ENCODE measurements around the gene POLL. TPM values are rescaled to one million over a fixed set of nuclear protein-coding genes. Genes with fewer than 3 reads are reported as not detected.

POLL gene
- polyA plus RNA-seq, 1 experiment, result 31.3 TPM

DNA sequence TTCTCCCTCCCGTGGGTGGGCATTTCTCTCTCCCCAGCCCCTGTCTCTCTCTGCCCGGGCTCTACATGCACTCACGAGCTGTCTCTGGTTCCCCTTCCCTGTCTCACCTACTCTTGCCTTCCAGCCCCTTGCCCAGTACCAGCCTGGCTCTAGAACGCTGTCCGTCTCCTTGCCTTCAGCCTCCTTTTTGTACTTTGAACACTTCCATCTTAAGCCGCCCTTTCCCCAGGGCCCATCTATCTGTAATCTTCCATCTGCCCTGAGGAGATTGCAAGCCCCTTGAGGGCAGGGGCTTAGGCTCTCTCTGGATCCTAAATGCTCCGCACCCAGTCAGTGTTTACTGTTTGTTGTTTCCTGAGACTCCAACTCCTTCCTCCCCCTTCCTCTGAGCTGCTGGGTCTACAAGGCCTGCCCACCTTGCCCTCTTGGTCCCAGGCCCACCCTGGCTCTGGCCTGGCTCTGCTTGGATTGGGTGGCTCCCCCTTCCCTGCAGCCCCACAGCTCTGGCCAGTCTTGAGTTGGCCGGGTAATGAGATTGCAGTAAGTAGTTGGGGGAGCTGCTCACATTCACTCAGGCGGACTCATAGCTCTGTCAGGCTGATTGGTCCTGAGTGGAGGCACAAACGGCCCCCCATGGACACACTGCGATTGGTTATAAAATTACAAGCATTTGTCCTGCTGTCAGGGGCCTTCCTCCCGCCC lies 28.3 kb downstream of the POLL start:
- DNase-seq (ENCODE audit: low read depth), result no peak
- H3K36me3 ChIP-seq (ENCODE audit: control insufficient read depth, insufficient read depth, low read length), result no peaks in the 10 kb centered on the region; the same call in 1 of the 2 replicates
- TF ChIP-seq CTCF (IDR thresholded peaks at IDR 0.05; ENCODE audit: insufficient read depth, low read depth, low read length), result no peak
- POLR2A ChIA-PET, result interaction anchor here (0.5 kb wide), 1 partner anchor 448 kb away, joined by 4 read pairs; no protein-coding TSS in a partner anchor
- peaks cover 2% of the 10 kb centered on the region; the same call in 1 of the 2 replicates for H3K27me3 ChIP-seq (ENCODE audit: control insufficient read depth, insufficient read depth, low read length)
- CTCF ChIA-PET, result interaction anchor here (3.3 kb wide), 1 partner anchor 11 kb away, joined by 28 read pairs; no protein-coding TSS in a partner anchor
- H3K4me3 ChIP-seq (ENCODE audit: low read depth, low read length), result no peak overlapping the region

DNA sequence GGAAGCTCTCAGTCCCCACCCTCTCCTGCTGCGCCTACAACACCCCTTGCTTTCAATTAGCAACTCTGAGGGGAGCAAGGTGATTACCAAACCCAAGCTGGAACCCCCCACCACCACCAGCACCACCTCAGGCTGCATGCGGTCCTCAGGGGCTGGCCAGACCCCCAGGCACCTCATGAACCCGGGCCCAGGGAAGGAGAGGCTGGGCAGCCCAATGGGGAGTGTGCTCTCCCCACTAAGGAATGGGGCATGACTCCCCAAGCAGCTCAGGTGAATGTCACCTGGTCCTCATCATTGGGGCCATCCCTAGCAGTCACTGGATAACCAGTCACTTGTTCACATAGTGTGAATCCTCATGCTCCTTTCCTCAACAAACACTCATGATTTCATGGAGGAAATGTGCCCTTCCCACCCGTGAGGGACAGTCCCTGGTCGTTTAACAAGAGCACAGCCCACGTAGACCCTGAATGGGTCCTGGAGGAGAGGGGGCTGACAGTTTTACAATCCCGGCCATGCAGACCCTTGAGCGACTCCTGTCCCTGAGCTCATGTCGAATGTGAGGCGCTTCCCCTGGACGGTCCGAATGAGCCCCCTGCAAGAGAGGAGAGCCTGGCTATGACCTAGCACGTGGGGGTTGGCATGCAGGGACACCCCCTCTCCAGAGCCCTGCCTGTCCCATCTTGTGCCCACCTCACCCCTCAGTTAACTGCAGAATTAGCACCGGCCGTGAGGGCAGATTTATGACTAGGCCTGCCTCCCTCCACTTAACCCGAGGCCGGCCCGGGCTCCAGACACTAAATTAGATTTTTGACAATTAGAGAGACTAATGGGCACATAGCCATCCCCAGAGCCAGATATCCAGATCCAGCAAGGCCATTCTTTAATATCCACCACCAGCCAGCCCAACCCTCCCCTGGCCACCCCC lies 29.1 kb downstream of the POLL start:
- H3K4me3 ChIP-seq (ENCODE audit: low read depth, low read length), result no peak overlapping the region
- ChIA-PET CTCF (interaction anchor here (0.6 to 5.4 kb wide), 3 partner anchors 10 to 345 kb away, joined by 3 to 32 read pairs (median 3); no protein-coding TSS in a partner anchor), POLR2A (interaction anchor here (0.5 kb wide), 1 partner anchor 449 kb away, joined by 4 read pairs; no protein-coding TSS in a partner anchor)
- no peak for TF ChIP-seq CTCF (IDR thresholded peaks at IDR 0.05; ENCODE audit: insufficient read depth, low read depth, low read length)
- H3K36me3 ChIP-seq (ENCODE audit: control insufficient read depth, insufficient read depth, low read length), result peaks cover 1% of the 10 kb centered on the region
- no peak for DNase-seq (ENCODE audit: low read depth)
- H3K27me3 ChIP-seq (ENCODE audit: control insufficient read depth, insufficient read depth, low read length), result peaks cover 1% of the 10 kb centered on the region; the same call in 1 of the 2 replicates

- 0 out of 2 replicates have a peak, but pooled peaks cover 1% of the 10 kb centered on the region for H3K27me3 ChIP-seq (ENCODE audit: control insufficient read depth, insufficient read depth, low read length)
- DNase-seq (ENCODE audit: low read depth), result no peak
- no peak for TF ChIP-seq CTCF (IDR thresholded peaks at IDR 0.05; ENCODE audit: insufficient read depth, low read depth, low read length)
- ChIA-PET CTCF (interaction anchor here (0.6 to 5.4 kb wide), 3 partner anchors 11 to 345 kb away, joined by 3 to 32 read pairs (median 3); no protein-coding TSS in a partner anchor), POLR2A (no interaction called here)
- peaks cover 1% of the 10 kb centered on the region for H3K36me3 ChIP-seq (ENCODE audit: control insufficient read depth, insufficient read depth, low read length)
- no peak overlapping the region for H3K4me3 ChIP-seq (ENCODE audit: low read depth, low read length)
Observed at GRCh38 chr10:101558204-101558603, 29.9 kb downstream of the POLL start.

GRCh38 chr10:101557541-101557940 lies 30.5 kb downstream of the POLL start:
- Histone ChIP-seq H3K27me3 (ENCODE audit: control insufficient read depth, insufficient read depth, low read length) (no peaks in the 10 kb centered on the region), H3K36me3 (ENCODE audit: control insufficient read depth, insufficient read depth, low read length) (peaks cover 1% of the 10 kb centered on the region), H3K4me3 (ENCODE audit: low read depth, low read length) (no peak overlapping the region)
- no peak for TF ChIP-seq CTCF (IDR thresholded peaks at IDR 0.05; ENCODE audit: insufficient read depth, low read depth, low read length)
- no peak for DNase-seq (ENCODE audit: low read depth)
- ChIA-PET CTCF (interaction anchor here (1.5 to 5.4 kb wide), 2 partner anchors 9 to 12 kb away, joined by 3 to 32 read pairs; no protein-coding TSS in a partner anchor), POLR2A (no interaction called here)
